Karpas-422 (cell line): ENCODE measurements around the gene PTPN14. TPM values are rescaled to one million over a fixed set of nuclear protein-coding genes. Genes with fewer than 3 reads are reported as not detected.
A peak's percentile ranks its signal among the peaks of the same experiment; 100 is the strongest.

Experiments
- DNase-seq: peaks from one replicate; pipeline ENCODE4 v3.0.0-alpha.2; 2015
- H2AFZ ChIP-seq: fragments of 200-600 bp; sonication (generic); 2 replicates; pipeline ENCODE4 v1.6.1; 2014; ENCODE audit warnings: antibody characterized with exemption, low read length, mixed read lengths
- H3K27ac ChIP-seq: fragments of 200-600 bp; sonication (generic); 2 replicates; pipeline ENCODE4 v1.5.1; 2014; ENCODE audit warnings: mild to moderate bottlenecking, low read length, moderate library complexity
- H3K27me3 ChIP-seq: fragments of 200-600 bp; sonication (generic); 2 replicates; pipeline ENCODE4 v1.6.1; 2014; ENCODE audit warnings: low read length, mixed read lengths
- H3K36me3 ChIP-seq: fragments of 200-600 bp; sonication (generic); 2 replicates; pipeline ENCODE4 v1.6.1; 2014; ENCODE audit warnings: low read length, mixed read lengths; ENCODE audit not compliant: insufficient read depth
- H3K4me1 ChIP-seq: fragments of 200-600 bp; sonication (generic); 2 replicates; pipeline ENCODE4 v1.6.1; 2014; ENCODE audit warnings: mild to moderate bottlenecking, low read length, mixed read lengths
- H3K4me2 ChIP-seq: fragments of 200-600 bp; sonication (generic); 2 replicates; pipeline ENCODE4 v1.6.1; 2014; ENCODE audit warnings: low read length, low read depth, mild to moderate bottlenecking; ENCODE audit not compliant: poor library complexity, severe bottlenecking
- H3K4me3 ChIP-seq: fragments of 200-600 bp; sonication (generic); 2 replicates; pipeline ENCODE4 v1.5.1; 2014; ENCODE audit warnings: mild to moderate bottlenecking, antibody characterized with exemption, low read length, mixed read lengths
- H3K79me2 ChIP-seq: fragments of 200-600 bp; sonication (generic); 2 replicates; pipeline ENCODE4 v1.6.1; 2014; ENCODE audit warnings: mild to moderate bottlenecking, low read length, mixed read lengths
- H3K9ac ChIP-seq: fragments of 200-600 bp; sonication (generic); 2 replicates; pipeline ENCODE4 v1.6.0; 2014; ENCODE audit warnings: low read length
- H3K9me2 ChIP-seq: fragments of 200-600 bp; sonication (generic), shearing (Covaris generic); replicated peaks from 2 replicates; pipeline ENCODE4 v1.6.0; 2014; ENCODE audit warnings: mild to moderate bottlenecking, low read length, moderate library complexity; ENCODE audit not compliant: insufficient read depth
- H3K9me3 ChIP-seq: fragments of 300-700, 200-600 bp; sonication (generic); 2 replicates; pipeline ENCODE4 v1.6.1; 2014; ENCODE audit warnings: low read length, mixed read lengths
- H4K20me1 ChIP-seq: fragments of 200-600 bp; sonication (generic); 2 replicates; pipeline ENCODE4 v1.6.1; 2014; ENCODE audit warnings: mild to moderate bottlenecking, antibody characterized with exemption, low read length, low read depth; ENCODE audit not compliant: insufficient read depth
- total RNA-seq: library from RNA; depleted of rRNA; stranded (reverse); fragments of >200 nt; shearing (Covaris generic); gene quantifications from 2 replicates; pipeline ENCODE4 v1.2.3, GENCODE V29; 2014; ENCODE audit warnings: low replicate concordance

PTPN14 gene
- total RNA-seq, 1 experiment from 2014 or later: 0.56 TPM

DNA sequence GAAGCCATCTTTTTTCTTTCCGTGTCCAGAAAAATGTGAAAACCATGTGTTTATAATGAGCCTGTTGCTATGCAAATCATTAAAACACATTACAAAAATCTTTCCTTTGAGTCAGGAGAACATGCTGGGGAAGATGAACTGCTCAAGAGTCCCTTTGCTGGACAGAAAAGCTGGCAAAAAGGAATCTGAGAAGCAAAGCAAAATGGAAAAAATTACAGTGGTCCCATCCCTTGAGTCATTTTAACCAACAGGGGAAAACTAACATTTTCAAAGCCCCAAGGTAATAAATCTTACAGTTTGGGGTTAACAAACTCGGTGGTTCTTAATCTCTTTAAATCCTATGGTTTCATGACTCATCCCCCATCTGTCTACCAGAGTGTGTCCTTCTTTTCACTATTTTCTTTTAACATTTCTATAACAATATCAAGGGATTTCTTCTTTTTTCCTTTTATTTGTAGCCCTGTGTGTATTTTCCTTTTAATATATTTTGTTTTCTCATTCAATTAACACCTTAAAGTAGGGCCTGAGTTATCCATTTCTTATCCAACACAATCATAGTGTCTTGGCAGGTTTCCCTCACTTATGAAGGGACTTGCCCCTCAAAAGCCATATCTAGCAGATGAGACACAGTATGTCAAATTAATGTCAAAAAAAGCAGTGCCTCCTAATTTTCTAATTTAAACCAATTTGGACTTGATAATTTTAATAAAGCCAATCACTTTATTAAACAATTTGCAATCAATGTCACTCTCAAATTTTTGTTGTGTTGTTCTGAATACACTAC, 105.4 kb downstream of the PTPN14 start:
- no peaks in the 10 kb centered on the region for H3K9me2 ChIP-seq
- peak overlapping the region; percentile 41 for H3K4me3 ChIP-seq
- no peaks in the 10 kb centered on the region for H4K20me1 ChIP-seq
- H3K27me3 ChIP-seq: no peaks in the 10 kb centered on the region
- peak overlapping the region; percentile 78 for H3K4me2 ChIP-seq
- H3K79me2 ChIP-seq: no peaks in the 10 kb centered on the region
- DNase-seq: peak; percentile 87
- no peaks in the 10 kb centered on the region for H3K9me3 ChIP-seq
- H3K4me1 ChIP-seq: peaks cover 78% of the 10 kb centered on the region
- H3K36me3 ChIP-seq: no peaks in the 10 kb centered on the region
- no peak overlapping the region for H2AFZ ChIP-seq
- peak overlapping the region; percentile 99 for H3K27ac ChIP-seq
- peak overlapping the region; percentile 57 for H3K9ac ChIP-seq

- peak; percentile 64 for DNase-seq
- Histone ChIP-seq H4K20me1 (no peaks in the 10 kb centered on the region), H3K9me2 (no peaks in the 10 kb centered on the region), H3K27ac (peak overlapping the region; percentile 99), H3K4me1 (peaks cover 79% of the 10 kb centered on the region), H3K4me2 (peak overlapping the region; percentile 78), H3K9ac (peak overlapping the region; percentile 57), H2AFZ (peak overlapping the region; percentile 32), H3K79me2 (no peaks in the 10 kb centered on the region), H3K9me3 (no peaks in the 10 kb centered on the region), H3K36me3 (no peaks in the 10 kb centered on the region), H3K4me3 (peak overlapping the region; percentile 7), H3K27me3 (no peaks in the 10 kb centered on the region)
Measured at GRCh38 chr1:214445199-214445598, 106.2 kb downstream of the PTPN14 start.

DNA sequence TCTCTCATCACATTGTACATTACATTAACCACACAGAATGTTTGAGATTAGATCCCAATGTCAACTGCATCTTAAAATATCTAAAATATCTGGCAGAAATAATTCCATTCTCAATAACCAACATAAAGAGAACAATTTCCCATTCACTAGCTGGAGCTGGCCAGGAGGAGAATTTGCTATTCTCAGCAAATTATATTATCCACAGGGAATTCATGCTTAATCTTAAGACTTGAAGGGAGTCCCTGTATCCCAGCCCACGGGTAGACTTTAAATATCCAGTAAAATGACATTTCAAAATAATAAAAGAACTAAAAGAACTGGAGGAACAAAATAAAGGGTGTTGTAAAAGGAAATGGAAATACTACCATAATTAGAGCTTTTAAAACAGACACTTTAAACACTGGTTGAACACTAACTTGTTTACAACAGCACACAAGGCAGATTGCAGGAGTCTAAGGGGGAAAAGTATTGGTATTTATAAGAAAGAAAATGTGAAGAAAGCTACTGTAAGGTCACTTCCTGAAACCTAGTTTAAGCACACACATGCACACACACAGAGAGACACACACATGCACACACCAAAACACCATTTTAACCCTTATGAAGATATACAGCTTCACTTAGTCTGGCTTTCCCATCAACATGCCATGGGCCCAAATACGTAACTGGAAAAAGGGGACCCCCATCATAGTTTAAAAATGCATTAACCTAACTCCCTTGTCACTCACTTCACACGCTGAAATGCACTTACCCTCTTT, 107.0 kb downstream of the PTPN14 start:
- Histone ChIP-seq H3K9me3 (no peaks in the 10 kb centered on the region), H4K20me1 (no peaks in the 10 kb centered on the region), H3K9ac (peak overlapping the region; percentile 57), H3K27ac (peak overlapping the region; percentile 99), H3K27me3 (no peaks in the 10 kb centered on the region), H3K9me2 (no peaks in the 10 kb centered on the region), H2AFZ (peak overlapping the region; percentile 32), H3K4me1 (peaks cover 85% of the 10 kb centered on the region), H3K36me3 (no peaks in the 10 kb centered on the region), H3K79me2 (no peaks in the 10 kb centered on the region), H3K4me3 (no peak overlapping the region; the same call in 1 of the 2 replicates), H3K4me2 (peak overlapping the region; percentile 78)
- peak; percentile 70 for DNase-seq

- 0 out of 2 replicates have a peak overlapping the region, but pooled peaks have one; percentile 50 for H2AFZ ChIP-seq
Measured at GRCh38 chr1:214441119-214441518, 110.3 kb downstream of the PTPN14 start.

DNA sequence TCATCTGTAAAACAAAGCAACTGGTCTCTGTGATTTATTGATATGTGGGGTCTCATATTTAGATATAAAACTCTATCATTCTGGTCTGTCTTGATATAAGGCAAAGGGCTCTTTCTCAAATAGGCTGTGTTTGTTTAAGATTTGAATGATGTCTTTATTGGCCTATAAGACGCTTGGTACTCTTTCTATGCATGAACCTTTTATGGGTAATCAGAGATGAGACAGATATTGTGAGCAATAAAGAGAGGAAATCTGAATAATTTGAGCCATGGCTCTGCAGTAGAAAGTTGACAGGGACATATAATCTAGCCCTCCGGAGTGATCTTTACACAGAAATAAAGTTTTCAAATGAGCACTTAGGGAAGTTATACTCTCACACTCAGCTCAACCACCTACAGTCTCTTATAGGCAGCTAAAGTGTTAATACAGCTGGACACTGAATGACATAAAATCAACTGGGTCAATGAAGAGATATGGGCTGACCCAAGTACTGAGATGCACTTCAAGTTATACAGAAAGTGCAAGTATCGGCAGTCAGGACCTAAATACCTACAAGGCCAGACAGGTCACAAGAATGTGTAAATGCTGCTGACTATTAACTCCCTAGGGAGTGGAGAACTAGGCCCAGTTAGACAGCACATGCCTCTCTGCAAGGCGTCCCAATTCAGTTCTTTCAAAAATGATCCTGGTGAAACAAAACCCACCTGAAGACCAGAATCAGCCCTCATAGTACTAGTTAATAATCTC, 111.0 kb downstream of the PTPN14 start:
- Histone ChIP-seq H4K20me1 (no peaks in the 10 kb centered on the region), H2AFZ (peak overlapping the region; percentile 50; the same call in 1 of the 2 replicates), H3K79me2 (no peaks in the 10 kb centered on the region), H3K4me1 (peaks cover 71% of the 10 kb centered on the region), H3K4me3 (no peak overlapping the region), H3K27me3 (no peaks in the 10 kb centered on the region), H3K9me2 (no peaks in the 10 kb centered on the region), H3K36me3 (no peaks in the 10 kb centered on the region), H3K27ac (peak overlapping the region; percentile 86), H3K9me3 (no peaks in the 10 kb centered on the region), H3K9ac (peak overlapping the region; percentile 46), H3K4me2 (peak overlapping the region; percentile 49)
- DNase-seq: no peak

More at GRCh38 chr1:214441119-214441518, 110.3 kb downstream of the PTPN14 start:
- Histone ChIP-seq H3K9me3 (no peaks in the 10 kb centered on the region), H3K27me3 (no peaks in the 10 kb centered on the region), H3K79me2 (no peaks in the 10 kb centered on the region), H3K4me3 (no peak overlapping the region), H3K9me2 (no peaks in the 10 kb centered on the region), H3K4me1 (peaks cover 79% of the 10 kb centered on the region), H3K4me2 (peak overlapping the region; percentile 49), H3K27ac (peak overlapping the region; percentile 86), H4K20me1 (no peaks in the 10 kb centered on the region), H3K36me3 (no peaks in the 10 kb centered on the region), H3K9ac (peak overlapping the region; percentile 46; the same call in 1 of the 2 replicates)
- no peak for DNase-seq

- peak overlapping the region; percentile 37 for H3K4me3 ChIP-seq
- peak overlapping the region; percentile 50 for H2AFZ ChIP-seq
- DNase-seq: peak; percentile 56
- H3K4me2 ChIP-seq: peak overlapping the region; percentile 49
- H3K4me1 ChIP-seq: peaks cover 65% of the 10 kb centered on the region
- no peaks in the 10 kb centered on the region for H3K9me2 ChIP-seq
- H3K36me3 ChIP-seq: no peaks in the 10 kb centered on the region
- H3K79me2 ChIP-seq: no peaks in the 10 kb centered on the region
- H4K20me1 ChIP-seq: no peaks in the 10 kb centered on the region
- no peaks in the 10 kb centered on the region for H3K9me3 ChIP-seq
- H3K27me3 ChIP-seq: no peaks in the 10 kb centered on the region
- H3K27ac ChIP-seq: peak overlapping the region; percentile 86
- peak overlapping the region; percentile 46 for H3K9ac ChIP-seq
Measured at GRCh38 chr1:214439352-214440119, 111.9 kb downstream of the PTPN14 start.

DNA sequence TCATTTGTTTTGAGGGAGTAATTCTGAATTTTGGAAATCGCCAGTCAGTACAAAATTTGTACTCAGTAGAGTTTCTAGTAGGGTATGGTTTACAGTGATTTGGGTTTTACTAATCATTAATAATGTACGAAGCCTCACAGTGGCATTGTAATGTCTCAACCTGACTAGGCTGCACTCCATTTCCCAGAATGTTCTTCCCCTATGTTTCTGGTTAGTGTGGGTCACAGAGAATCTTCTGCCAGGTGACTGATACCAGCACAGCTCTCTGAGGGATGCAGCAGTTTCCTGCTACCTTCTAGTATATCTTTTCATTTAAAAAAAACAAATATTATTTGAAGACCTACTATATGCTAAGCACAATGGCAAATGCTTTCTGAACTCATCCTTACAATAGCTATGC, 112.9 kb downstream of the PTPN14 start:
- Histone ChIP-seq H3K4me2 (peak overlapping the region; percentile 49), H3K9ac (peak overlapping the region; percentile 46), H3K79me2 (no peaks in the 10 kb centered on the region)

More for the DNA sequence above, 112.9 kb downstream of the PTPN14 start:
- no peak for DNase-seq
- Histone ChIP-seq H3K27me3 (no peaks in the 10 kb centered on the region), H2AFZ (peak overlapping the region; percentile 50), H3K9me2 (no peaks in the 10 kb centered on the region), H3K9me3 (no peaks in the 10 kb centered on the region), H3K4me1 (peaks cover 60% of the 10 kb centered on the region), H3K4me3 (no peak overlapping the region), H3K27ac (peak overlapping the region; percentile 86), H4K20me1 (no peaks in the 10 kb centered on the region), H3K36me3 (no peaks in the 10 kb centered on the region)
